Measurements from ENCODE around the gene TBC1D22A.

TBC1D22A gene

DNA sequence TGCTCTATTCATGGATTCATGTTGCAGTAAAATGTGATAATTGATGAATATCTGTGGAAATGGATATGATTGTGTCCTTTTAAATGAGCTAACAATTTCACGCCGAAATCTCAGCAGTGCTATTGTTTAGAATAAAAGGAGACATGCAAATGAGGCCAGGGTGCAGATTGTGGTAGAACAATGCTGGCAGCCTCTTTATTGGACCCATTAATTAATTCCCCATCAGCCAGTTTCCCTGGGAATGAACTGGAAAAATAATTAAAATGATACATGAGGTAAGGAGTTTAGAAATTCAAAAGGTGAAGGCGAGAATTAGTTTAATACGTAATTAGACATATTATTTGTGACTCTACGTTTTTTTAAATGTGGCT, 306.2 kb downstream of the TBC1D22A start:
- no peak for DNase-seq

DNA sequence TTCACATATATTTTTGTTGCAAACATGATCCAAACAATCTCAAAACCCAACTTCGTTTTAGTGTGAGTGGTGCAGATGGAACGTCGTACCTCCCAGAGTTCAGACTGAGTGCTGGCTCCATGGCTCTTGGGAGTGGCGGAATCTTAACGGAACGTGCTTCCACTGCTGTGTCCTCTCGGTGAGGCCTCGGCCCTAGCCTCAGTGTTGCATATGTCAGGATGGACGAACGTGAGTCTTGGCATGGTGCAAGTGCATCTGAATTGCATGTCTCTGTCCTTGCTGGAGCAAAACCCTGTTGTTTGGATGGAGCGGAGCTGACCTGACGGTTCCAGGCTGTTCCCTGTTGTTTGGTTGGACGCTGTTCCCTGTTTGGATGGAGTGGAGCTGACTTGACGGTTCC, 306.8 kb downstream of the TBC1D22A start:
- DNase-seq, result no peak

DNA sequence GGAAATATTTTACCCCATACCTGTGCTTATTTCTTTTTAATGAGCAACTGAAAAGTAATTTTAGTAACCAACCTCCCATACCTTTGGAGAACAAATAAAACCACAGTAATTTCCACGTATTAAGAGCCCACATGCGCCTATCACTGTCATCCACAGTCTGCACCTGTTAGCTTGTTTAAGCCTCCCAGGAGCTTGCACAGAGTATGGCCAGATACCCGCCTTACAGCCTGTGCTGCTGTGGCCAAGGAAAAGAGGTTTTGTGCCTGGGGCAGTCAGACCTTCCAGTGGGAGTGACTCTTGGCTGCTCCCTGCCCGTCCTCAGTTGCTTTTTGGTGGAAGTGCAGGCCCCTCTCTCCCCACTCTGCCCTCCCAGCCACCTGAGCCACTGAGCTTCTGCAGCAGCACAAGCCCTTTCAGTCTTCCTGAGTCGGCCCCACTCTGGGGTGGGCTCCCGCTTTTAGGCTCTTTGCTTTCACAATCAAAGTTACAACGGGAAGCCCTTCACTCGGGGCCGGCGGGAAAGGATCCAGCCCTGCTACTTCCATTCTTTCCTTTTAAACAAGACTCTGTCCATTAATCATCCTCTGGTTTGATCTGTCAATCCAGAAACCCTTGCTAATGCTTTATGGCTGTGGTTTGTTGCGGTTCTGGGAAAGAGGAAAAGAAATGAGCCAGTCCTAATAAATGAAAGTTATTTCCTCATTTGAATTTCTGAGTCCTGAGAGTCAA, 308.8 kb downstream of the TBC1D22A start:
- DNase-seq, result no peak

DNA sequence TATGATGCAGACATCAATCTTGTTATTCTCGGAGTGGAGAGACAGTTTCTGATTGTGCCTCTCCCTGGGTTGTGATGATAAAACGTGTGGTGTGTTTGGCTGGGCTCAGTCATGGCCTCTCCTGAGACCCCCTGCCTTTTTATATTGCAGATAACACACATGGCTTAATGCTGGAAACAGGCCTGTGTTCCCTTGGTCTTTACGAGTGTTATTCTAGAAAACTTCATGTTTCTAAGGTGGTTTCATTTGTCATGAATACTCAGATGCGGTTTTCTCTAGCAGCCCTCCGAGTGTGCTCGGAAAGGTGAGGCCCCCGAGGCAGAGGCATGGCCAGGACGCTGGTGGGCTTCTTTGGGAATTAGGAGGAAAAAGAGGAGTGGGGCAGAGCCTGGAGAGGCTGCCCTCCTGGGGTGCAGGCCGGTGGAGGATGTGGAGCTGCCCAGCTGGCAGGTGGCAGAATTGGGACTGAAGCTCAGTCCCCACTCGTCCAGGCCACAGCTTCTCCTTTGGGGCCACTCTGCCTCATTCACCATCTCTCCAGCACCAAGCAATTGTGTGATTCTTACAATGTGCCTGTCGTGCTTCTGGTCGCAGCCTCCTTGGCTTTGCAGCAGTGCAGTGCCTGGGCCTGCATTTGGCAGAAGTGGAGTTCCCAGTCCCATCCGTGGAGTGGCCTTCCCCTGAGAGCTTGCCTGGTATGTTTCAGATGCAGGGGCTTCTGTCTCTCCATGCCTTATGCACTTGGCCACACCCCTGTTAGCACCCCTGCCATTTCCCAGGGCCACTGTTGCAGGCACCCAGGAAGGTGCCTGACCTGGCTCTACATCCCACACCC, 309.6 kb downstream of the TBC1D22A start:
- DNase-seq, result no peak

DNA sequence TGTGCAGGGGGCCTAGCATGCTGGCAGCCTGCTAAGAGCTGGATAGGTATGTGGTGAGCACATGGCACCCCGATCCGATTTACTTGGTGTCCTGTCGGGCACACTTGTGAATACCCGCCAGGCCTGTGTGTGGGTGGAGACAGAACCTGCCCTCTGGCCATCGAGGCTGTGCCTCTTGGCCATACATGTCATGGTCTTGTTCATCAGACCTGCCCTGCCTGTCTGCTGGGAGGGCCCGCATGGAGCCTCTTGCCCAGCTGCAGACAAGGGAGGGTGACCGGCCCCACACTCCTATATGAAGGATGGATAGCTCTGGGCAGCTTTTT, 310.2 kb downstream of the TBC1D22A start:
- no peak for DNase-seq

DNA sequence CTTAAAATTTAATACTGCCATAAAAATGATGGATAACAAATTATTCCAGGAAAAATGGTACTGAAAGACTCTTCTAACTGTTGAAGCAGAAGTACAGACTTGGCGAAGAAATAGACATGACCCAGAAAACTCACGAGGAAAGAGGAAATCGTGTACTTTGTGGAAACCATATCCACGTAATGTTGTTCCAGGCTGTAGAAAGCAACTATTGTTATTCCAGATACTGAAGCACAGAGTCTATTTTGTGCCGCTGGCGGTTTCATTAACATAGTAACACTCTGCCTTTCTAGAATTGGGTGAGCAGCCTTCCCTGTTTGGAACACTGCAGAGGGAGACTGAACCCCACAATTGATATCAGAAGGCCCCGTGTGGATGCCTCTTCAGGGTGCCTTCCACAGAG, 310.6 kb downstream of the TBC1D22A start:
- no peak for DNase-seq

DNA sequence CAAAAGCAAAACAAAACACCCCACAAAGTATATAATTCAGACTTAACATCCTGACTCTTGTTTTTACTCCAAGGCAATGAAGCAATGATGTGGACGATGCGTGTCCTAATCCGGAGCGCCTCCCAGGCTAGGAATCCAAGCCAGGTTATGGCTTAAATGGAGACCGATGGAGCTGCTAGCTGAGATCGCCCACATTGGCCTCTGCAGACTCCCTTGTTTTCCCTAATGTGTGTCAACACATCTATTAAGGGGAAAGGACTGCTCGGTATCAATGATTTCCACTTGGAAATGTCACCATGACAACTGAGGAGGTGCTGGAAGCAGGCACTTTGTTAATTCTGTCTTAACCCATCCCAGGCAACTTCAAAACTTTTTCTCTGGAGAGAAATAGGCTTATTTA, 311.7 kb downstream of the TBC1D22A start:
- no peak for DNase-seq

DNA sequence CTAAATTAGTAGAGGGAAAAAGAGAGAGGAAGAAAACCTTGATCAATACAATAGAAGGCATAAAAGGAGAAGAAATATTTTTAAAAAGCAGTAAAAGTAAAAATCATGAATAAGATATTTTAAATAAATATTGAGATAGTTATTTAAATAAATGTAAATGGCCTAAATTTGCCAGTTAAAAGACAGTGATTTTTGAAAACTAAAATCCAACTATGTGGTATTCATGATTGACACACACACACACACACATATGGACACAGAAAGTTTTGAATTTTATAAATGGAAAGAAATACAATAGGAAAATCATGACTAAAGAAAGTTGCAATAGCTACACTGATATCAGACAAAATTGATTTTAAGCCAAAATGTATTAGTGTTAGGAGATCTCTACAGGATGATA, 313.1 kb downstream of the TBC1D22A start:
- no peak for DNase-seq

DNA sequence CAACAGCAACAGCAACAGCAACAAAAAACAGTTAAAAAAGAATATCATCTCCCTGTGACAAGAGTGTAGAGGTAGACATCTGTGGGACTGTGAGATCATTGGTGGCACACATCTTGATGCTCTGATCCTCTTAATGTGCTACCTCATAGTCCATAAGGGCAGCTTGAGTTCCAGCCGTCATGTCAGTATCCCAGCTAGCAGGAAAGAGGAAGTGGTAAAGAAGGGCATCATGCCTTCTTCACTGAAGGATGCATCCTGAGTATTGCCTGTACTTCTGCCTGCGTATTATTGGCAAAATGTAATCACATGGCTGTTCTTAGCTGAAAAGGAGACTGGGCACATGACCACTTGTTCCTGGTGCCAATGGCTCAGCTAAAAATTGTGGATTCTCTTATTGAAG, 314.3 kb downstream of the TBC1D22A start:
- DNase-seq, result no peak

DNA sequence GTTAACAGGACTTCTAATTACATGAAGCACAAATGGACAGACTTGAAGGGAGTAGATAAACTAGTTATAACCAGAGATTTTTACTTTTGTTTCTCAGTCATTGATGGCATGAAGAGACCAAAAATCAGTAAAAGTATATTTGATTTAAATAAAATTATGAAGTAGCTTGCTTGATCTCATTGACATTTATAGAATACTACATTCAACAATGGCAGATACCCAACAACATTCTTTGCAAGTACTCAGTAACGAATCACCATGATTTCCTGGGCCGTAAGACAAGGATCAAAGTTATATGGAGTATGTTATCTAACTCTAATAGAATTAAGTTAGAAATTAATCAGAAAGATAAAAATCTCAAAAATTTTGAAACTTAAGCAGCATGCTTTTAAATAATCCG, 317.6 kb downstream of the TBC1D22A start:
- DNase-seq, result no peak

DNA sequence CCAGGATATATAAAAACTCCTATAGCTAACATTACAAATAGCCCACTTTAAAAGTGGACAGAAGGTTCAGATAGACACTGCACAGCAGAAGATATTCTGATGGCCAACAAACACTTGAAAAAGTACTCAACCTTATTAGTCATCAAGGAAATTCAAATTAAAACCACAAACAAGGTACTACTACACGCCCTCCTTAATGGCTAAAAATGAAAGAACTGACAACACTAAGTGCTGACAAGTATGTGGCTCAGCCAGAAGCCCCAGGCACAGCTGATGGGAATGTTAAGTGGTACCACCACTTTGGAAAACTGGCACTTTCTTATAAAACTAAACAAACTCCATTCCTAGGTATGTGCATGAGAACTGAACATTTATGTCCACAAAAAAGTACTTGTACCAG, 320.1 kb downstream of the TBC1D22A start:
- no peak for DNase-seq

DNA sequence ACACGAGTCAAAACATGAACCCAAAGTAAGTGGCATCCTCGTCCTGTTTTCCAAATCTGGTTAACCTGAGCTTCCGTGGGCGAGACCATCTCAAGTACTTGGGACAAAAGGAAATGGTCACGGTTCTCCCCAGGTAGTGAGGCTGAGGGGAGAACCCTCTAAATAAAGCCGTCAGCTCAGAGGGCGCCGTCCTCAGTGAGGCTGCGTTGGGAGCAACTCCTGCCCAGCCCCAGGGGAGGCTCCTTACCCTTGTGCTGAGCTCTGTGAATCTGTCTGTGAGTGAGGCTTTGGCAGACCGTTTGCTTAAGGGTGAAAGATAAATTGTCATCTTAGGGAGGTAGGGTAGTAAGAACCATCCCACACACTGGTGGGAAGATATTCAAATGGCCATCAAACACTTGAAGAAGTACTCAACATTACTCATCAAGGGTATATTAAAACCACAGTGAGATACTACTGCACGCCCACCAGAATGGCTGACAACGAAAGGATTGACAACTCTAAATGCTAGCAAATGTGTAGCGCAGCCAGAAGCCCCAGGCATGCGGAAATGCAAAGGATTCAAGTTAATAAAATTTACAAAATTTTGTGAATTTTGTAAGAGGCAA, 321.0 kb downstream of the TBC1D22A start:
- DNase-seq, result no peak

DNA sequence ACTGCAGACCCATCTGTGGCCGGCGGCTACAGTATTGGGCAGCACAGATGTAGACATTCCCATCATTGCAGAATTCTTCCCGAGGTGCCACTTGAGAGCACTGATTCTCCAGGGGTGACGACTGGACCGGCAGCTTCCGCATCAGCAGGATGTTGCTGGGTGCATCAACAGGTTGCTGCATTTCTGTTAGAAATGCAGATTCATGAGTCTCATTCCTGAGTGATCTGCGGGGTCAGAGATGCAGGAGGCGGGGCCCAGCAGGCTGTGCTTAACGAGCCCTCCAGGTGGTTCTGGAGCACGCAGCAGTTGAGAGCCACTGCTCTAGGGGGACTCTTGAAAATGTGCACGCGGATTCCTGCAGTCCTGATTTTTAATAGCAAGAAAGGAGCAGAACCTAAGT, 321.8 kb downstream of the TBC1D22A start:
- no peak for DNase-seq

DNA sequence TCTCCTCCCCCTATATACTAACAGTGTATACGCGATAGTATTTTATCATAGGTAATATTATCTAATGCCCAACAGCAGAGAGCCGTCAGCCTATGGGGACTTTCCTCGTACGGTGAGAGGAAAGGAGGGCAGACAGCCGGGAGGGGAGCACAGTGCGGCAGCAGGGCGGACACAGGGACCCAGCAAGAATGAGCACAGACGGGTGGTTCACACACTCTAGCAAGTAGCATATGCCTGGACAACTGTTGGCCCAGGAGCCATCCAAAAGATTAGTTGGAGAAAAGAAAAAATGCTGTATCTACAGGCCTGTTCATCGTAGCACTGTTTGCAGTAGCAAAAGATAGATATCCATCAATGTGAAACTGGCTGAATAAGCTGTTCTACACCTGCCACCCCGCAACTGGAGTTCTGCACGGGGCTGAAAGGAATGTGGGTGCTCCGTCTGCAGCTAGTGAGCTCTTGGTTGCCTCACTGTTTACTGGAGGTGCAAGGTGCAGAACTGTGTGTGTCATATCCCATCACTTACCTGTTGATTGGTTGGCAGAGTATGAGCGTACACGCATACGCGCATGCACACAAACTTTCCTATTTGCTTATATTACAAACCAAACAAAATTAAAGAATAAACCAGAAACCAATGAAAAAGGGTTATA, 324.3 kb downstream of the TBC1D22A start:
- DNase-seq, result no peak

DNA sequence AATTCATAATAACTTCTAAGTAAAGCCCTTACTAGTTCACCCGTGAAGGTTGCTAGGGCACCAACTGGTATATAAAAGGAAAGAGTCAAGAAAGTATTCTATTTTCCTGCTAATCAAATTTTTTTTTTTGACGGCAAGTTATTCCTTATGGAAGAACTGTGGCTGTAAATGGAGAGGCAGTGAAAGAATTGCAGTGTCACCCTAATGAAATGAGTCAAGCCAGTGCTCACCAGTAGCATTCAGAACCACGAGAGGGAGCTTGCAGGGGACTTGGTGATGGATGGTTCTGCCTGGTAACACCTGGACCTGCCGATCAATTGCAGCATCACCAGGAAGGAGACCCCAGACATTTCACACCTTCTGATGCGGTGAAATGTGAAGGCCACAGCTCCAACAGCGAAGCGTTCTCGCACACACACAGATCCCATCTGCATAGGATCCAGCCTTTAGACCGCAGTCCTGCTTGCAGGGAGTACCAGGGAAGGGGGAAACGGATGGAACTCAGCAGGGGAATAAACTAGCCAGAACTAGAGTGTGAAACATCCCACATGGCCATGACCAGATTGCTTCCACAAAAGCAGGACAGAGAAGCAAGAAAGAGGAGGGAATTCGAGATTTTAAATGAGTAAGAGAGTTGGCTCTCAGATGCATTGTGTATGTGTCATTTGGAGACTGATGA, 326.2 kb downstream of the TBC1D22A start:
- DNase-seq, result no peak

DNA sequence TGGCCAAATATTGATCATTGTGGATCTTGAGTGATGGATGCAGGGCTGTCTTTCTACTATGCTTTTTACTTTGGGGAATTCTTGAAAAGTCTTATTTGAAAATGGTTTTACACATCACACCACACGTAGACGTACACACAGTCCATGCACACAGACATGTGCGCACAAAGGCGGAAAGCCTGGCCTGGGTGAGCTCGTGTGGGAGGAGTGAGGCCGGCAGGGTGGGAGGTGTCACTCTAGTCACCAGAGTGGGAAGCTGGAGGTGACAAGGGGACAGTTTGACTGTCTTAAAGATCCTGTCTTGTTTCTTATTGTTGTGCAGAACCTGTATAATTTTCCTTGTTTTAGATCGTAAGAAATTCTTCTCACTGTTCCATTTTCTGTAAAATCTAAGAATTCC, 326.9 kb downstream of the TBC1D22A start:
- no peak for DNase-seq

DNA sequence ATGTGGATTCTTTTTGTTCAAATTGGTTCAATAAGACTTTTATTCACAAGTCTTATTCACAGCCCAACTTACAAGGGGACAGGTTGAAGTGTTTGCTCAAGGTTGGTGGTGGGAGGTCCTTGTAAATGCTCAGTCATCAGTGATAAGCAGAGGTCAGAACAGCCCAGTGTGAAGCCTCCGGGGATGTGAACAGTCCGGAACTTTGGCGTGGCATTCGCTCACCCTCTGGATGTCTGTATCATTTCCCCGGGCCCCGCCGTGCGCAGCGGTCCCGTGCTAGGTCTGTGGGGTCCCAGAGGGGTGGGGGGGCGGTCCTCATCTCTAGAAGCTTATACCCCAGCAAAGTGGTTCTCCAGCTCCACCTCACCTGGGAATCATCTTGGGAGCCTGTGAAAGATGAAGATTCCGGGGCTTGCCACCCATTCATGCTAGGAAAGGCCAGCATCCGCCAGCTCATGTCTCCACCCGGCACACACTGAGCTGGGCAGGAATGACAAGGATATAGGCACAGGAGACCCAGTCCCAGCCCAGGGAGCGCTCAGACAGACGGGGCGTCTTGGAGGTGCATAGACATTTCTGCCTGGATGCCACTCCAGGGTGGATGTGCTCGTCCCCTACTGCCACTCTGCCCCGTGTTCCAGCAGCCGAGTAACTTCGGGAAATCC, 327.5 kb downstream of the TBC1D22A start:
- no peak for DNase-seq

DNA sequence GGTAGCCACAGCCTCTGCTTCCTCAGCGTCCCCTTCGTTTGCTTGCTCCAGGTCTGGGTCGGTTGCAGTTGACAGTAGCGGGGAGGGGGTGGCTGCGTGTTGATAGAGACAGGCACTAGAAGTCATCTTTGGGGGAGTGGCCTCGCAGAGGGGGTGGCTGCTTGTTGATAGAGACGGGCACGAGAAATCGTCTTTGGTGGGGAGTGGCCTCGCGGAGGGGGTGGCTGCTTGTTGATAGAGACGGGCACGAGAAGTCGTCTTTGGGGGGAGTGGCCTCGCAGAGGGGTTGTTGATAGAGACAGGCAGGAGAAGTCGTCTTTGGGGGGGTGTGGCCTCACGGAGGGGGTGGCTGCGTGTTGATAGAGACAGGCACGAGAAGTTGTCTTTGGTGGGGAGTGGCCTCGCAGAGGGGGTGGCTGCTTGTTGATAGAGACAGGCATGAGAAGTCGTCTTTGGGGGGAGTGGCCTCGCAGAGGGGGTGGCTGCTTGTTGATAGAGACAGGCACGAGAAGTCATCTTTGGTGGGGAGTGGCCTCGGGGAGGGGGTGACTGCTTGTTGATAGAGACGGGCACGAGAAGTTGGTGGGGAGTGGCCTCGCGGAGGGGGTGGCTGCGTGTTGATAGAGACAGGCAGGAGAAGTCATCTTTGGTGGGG, 328.3 kb downstream of the TBC1D22A start:
- DNase-seq, result peak in 1 of 4 experiments; percentile 40

DNA sequence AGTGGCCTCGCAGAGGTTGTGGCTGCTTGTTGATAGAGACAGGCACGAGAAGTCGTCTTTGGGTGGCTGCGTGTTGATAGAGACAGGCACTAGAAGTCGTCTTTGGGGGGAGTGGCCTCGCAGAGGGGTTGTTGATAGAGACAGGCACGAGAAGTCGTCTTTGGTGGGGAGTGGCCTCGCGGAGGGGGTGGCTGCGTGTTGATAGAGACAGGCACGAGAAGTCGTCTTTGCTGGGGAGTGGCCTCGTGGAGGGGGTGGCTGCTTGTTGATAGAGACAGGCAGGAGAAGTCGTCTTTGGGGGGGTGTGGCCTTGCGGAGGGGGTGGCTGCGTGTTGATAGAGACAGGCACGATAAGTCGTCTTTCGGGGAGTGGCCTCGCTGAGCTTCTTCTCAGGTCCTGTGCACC, 328.8 kb downstream of the TBC1D22A start:
- DNase-seq, result no peak

DNA sequence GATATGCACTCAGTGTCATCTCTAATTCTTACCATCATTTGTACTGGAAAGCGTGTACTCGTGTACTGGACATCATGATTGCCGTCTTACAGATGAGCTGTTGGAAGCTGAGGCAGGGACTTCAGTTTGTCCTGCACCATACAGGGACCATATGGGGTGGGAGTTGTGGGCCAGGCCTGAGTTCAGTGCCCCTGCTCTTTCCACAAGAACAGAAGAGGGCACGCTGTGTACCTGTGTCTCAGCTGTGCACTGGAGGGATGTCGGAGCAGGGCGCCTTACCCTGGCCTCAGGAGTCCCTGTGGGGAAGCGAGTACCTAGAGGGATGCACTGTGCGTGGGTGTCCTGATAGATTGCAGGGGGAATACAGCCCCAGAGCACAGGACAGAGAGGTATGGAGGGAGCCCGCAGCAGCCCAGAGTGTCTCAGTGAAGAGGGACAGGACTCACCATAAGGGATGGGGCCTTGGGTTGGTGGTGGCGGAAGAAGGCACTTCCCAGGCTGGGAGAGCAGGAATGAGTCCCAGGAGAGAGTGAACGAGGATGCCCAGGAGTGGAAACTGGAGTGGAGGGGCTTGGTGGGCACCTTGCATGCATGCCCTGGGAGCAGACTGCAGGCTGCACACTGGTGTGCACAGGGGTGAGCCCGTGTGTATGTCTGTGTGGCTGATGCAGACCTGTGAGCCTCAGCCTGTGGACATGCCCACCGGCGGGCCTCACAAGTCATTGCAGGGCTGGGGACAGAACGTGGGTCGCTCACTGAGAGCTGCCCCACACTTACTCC, 329.7 kb downstream of the TBC1D22A start:
- DNase-seq, result no peak

DNA sequence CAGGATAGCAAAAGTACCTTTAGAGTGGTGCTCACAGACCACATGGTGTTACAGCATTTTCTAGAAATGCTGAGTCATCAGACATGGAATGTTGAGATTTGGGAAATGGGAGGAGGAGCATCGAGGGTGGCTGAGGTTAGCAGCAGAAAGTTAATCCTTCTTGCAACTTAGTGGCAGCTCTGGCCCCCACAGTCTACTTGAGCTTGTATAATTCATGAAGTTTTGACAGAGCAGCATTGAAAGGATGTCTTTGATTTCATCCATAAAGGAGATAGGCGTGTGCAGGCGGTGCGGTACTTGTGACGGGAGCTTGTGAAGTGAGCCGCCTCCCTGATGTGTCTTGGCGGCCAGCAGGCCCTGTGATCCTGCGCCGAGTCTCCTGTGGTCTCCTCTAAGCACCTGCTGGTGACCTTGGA, 330.5 kb downstream of the TBC1D22A start:
- no peak for DNase-seq
